ENCODE measurements around the gene DAD1.
"Not testable (repeated sequence)": the region's sequence is repeated elsewhere in the genome, so short reads cannot be mapped to it uniquely, and the experiment has no call there.

Gene DAD1

DNA sequence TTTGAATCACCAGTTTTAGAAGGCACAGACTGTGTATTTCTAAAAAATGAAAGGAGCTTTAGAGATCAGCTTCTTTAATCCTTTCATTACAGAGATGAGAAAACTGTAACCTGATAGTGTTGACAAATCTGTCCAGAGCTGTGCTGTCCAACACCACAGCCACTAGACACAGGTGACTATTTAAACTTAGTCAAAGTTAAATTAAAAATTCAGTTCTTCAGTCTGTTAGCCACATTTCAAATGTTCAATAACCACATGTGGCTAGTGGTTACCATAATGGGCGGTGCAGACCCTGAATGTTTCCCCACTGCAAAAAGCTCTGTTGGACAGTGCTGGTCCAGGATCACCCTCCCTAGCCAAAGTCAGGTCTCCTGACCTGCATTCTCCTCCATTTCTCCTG lies 21.6 kb downstream of the DAD1 start:
- DNase-seq (ENCODE audit: low spot score) = no peak

DNA sequence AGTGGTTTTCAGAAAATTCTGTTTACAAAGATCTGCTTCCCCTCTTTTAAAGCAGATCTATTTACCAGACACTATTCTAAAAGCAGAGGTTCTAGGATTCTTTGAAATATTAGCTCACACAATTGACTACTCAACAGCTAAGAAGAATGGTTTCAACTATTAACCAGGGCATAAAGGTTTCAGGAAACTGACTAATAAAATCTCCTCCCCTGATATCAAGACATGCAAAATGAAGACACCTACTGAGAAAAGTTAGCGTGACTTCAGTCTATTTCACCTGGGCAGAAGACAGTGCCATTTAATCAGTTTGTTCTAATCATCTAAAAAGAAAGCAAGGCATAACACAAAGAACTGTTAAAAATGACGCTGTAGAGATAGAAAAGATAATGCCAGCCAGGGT lies 22.2 kb downstream of the DAD1 start:
- DNase-seq (ENCODE audit: low spot score) = peak; percentile 85

- not testable (repeated sequence) for DNase-seq (ENCODE audit: low spot score)
Observed at GRCh38 chr14:22566266-22566665, 22.8 kb downstream of the DAD1 start.

DNA sequence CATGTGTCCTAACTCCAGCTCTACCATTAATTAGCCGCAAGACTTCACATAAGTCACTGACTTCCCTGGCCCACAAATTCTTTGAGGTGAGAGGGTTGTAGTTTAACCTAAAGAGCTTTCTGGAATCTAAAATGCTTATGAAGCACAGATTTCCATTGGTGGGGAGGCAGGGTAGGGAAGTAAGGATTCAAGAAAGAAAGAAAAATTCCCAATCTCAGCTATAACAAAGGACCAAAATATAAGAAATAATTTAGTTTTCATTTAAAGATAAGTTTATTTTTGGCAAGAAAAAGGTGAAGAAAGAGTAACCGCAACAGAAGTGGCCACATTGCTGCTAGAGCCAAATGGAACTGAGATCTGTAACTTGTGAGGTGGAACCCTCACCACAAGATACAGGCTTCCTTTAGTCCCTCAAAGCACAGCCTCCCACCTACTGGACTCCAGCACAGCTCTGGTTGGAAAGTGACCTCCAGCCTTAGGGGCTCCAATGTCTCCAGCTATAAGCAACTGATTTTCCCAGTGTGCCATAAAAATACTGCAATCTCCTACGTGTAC lies 23.6 kb downstream of the DAD1 start:
- DNase-seq (ENCODE audit: low spot score) = no peak

DNA sequence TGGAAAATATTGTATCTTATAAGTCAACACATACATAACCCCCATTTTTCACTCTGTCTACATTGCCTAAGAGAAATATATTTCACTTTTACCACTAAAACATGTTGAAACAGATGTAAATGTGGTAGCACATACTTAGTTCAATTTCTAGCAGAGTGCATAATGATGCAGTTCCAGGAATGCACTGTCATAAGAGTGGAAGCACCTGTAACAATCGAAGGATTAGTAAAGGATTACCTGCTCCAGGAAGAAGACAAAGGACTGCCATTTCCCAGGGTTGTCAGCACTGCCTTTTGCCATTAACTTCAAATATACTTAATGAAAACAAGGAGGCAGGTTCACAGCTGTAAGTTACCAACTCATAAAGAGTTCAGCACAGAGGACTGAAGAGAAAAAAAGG lies 24.6 kb downstream of the DAD1 start:
- DNase-seq (ENCODE audit: low spot score) = no peak

- no peak for DNase-seq (ENCODE audit: low spot score)
Observed at GRCh38 chr14:22563987-22564386, 25.0 kb downstream of the DAD1 start.

GRCh38 chr14:22561661-22562579 lies 27.1 kb downstream of the DAD1 start:
- DNase-seq (ENCODE audit: low spot score) = peak; percentile 88

DNA sequence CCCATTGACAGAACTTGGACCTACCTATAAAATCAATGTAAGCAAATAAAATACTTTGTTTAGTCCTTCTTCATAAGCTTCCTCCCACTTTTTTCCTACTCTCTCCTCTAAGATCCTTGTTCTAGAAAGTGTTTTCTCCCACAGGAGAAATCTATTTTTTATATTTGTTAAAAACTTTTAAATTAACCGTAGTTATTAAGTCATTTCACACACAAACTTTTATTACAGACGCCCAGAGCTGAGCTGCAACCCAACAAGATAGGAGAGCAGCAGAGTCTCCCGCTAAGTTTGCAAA lies 27.7 kb downstream of the DAD1 start:
- no peak for DNase-seq (ENCODE audit: low spot score)

DNA sequence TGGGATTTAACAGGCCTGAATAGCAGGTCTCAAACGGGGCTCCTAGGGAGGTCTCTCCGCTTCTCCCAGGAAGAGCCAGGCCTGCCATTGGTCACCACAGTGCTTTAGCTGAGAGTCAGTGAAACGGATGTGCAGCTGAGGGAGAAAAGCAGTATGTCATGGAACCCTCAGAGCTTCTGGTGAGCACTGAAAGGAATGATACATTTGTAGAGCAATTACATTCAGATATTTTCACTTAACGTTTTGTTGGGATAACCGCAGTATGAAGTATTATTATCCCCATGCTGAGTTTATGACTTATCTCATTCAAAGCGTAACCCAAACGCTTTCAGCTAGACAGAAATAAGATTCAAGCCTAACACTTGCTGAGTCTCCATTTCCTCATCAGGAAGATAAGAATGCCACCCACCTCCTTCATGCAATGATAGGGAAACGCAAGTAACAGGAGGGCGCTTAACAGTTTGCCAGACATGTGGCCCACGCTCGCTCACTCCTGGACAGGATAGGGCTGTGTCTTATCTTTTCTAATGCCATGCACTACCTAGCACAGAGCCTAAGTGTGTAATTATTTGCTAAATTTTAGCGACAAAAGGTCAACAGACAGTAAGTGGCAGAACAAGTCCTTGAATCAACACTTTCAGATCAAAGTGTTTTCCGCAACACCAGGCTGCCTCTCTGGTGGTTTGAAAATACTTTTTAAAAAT lies 28.2 kb downstream of the DAD1 start:
- no peak for DNase-seq (ENCODE audit: low spot score)

DNA sequence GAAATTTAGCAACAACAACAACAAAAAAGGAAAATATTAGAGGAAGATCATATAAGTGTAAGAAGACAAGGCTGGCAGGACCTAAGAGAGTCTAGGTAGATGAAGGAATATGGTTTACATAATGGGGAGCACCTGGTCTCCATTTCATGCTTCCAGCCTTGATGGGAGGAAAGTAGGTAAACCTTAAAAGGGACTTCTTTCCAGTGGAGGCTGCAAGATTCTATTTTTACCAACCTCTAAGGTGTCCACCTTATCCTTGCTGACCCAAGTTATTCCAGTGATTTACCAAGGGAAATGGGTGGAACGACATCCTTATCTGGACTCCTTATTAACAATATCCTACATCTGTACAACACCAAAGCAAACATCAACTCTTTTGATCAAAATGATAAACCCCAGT lies 30.0 kb downstream of the DAD1 start:
- no peak for DNase-seq (ENCODE audit: low spot score)

DNA sequence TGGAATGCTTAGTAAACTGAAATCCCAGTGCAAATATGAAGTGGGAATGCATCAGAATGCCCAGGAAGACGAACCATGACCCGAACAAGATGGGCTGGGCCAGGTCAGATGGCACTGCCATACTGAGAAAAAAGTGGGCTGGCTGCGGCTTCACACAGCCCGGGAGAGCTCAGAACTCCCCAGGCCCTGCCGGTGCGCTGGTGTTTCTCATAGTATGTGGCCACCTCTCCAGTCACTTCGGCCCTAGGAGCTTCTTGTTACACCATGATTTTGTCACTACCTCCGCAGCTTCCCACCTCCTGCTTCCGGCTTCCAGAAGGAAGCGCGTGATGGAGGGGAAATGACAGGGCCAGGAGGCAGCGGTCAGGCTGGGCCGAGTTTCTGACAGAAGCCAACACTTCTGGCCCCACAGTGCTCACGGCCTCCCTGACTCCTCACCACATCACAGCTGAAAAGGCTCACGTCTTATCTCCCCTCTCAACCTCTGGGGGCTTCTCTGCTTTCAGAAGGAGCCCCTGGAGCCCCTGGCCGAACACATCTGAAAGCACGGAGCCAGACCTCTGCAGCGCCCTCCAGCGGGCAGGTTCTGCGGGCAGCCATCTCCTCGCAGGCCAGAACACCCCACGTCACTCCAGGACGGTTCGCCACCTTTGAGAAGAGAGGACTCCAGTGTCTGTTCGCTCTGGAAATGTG lies 30.7 kb downstream of the DAD1 start:
- DNase-seq (ENCODE audit: low spot score) = peak; percentile 76

DNA sequence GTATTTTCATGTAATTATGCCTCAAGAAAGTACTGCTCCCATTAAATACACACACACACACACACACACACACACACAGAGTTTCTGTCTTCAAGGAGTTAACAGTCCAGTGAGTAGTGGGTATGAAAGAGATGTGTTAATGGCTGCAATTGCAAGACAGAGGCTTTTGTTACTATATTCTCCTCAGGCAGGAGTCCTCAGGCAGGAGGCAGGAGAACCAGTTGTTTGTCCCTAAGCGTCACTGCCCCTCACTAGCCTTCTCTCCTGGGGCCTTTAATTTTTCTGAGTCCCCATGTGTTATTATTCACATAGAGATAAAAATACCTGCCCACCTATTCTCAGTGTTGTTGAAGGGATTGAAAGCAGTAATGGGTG lies 31.2 kb downstream of the DAD1 start:
- DNase-seq (ENCODE audit: low spot score) = peak; percentile 13

DNA sequence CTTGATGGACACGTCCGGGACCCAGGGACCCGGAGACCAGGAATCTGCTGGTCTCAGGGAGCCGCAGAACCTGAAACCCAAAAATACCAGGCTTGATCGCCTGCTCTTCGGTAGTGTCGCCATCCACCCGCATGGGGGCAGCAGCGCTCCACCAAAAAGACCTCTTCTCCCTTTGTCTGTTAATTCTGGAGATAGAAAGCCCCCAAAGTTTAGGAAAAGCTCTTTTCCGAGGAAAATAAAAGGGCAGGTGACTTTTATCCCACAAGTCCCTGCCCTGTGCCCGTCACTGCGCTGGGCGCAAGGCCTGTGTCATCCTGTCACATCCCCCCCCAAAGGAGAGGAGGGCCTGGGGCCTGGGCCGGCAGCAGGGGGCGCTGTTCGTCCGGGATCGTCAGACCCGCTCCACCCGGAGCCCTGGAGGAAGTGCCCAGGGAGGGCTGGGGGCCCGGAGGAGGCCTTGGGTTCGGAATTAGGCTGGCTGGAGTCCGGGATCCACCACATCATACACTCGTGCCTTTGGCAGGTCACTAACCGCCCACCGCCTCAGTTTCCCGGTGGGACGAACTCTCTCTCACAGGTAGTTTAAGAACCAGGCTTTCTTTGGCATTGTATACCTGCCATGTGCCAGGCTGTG lies 31.9 kb downstream of the DAD1 start:
- DNase-seq (ENCODE audit: low spot score) = peak; percentile 87

- peak; percentile 99 for DNase-seq (ENCODE audit: low spot score)
Observed at GRCh38 chr14:22556021-22556989, 32.7 kb downstream of the DAD1 start.

DNA sequence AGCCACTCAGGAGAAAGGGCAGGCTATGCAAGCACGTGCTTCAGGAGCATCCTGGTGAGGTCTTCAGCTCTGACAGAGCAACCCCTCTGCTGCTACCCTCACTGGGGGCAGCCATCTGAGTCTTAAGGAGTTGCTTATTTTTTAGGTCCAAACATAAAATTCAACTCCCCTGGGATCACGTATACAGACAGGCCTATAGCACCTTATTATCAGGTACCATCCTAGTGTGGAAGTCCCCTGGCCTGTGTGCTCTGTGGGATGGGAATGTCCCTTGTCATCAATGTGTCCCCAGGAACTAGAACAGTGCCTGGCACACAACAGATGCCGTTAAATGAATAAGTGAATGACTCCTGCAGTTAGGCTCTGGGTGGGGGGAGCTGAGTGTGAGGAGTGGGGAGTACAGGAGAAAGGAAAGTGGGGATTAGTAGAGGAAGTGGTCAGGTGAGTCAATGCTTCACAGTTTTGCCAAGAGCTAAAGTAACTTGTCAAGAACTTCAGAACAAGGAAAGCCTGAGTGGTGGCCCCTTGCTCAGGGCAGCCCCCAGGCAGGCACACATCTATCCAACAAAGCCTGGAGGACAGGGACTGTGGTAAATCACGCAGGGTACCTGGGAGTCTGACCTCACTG lies 33.5 kb downstream of the DAD1 start:
- DNase-seq (ENCODE audit: low spot score) = peak; percentile 67

- DNase-seq (ENCODE audit: low spot score) = peak; percentile 44
Observed at GRCh38 chr14:22554498-22555383, 34.3 kb downstream of the DAD1 start.

DNA sequence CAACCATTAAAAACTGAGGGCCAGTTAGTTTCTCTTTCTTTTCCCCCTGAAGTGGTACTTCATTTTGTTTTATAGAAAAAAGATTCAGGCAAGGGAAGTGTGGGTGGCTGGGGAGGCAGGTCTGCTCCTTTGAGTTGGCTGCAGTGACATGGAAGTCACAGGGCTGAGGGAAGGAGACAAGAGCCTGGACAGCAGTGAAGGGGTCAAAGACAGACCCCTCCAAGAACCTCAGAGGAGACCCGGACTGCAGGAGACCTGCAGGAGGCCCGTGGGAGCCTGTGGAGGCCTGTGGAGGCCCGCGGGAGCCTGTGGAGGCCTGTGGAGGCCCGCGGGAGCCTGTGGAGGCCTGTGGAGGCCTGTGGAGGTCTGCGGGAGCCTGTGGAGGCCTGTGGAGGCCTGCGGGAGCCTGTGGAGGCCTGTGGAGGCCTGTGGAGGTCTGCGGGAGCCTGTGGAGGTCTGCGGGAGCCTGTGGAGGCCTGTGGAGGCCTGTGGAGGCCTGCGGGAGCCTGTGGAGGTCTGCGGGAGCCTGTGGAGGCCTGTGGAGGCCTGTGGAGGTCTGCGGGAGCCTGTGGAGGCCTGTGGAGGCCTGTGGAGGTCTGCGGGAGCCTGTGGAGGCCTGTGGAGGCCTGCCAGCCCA lies 35.0 kb downstream of the DAD1 start:
- peak; percentile 30 for DNase-seq (ENCODE audit: low spot score)

DNA sequence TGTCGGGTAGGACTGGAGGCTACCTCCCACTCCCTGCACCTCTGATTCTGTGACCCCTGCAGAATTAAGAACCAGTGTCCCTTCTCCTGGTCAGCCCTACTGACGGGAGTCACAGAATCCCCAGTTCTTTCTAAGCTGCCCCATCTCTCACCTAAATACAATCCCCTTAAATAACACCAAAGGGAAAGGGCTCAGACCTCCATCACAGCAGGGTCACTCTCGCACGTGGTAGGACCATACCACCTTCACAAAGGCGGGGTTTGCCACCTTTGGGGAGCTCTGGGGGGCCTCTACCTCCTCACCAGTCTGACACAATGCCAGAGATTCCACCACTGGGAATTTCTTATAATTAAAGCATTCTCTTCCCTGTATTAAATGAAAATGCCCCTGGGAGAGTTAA lies 35.6 kb downstream of the DAD1 start:
- DNase-seq (ENCODE audit: low spot score) = no peak

GRCh38 chr14:22552827-22553076 lies 36.3 kb downstream of the DAD1 start:
- no peak for DNase-seq (ENCODE audit: low spot score)

All from CD4-positive, alpha-beta T cell treated with Interleukin-15 for 4 hours (primary cell).